A549 treated with Mapracorat at 1 μM for 4 hours (cell line): ENCODE data around the gene PRKAR1B. TPM values are rescaled to one million over a fixed set of nuclear protein-coding genes. Genes with fewer than 3 reads are reported as not detected.

Source experiments
- total RNA-seq: library from RNA; stranded (reverse); fragments of 200-300 nt; extraction: Qiagen RNA extraction; gene quantifications from 5 replicates; pipeline ENCODE4 v1.2.3, GENCODE V29; 2022

Gene PRKAR1B
- total RNA-seq = 23.8 to 32.0 TPM (median 30.4 TPM) in 5 replicates

GRCh38 chr7:727104-727805 lies at the start of gene PRKAR1B:
PRKAR1B (minus strand) TSS chr7:727281; CDS start chr7:711505, 15,776 bp downstream.

GRCh38 chr7:726084-726853 lies 812 bp downstream of the PRKAR1B start, which contains the start of gene DNAAF5:
DNAAF5 (plus strand) TSS chr7:726699; CDS start chr7:726721, 22 bp downstream.

GRCh38 chr7:519484-520390 lies 207.3 kb downstream of the PRKAR1B start, which contains the start of gene PDGFA:
PDGFA (minus strand) TSS chr7:519846; CDS start chr7:519001, 845 bp downstream.

Other genes starting within 250 kb of the PRKAR1B start
- 28.5 to 33.9 TPM (median 31.6 TPM) in 5 replicates for gene PDGFA, start 207.4 kb downstream of the PRKAR1B start, total RNA-seq
- gene DNAAF5, start 582 bp downstream of the PRKAR1B start, total RNA-seq = 35.8 to 49.3 TPM (median 46.4 TPM) in 5 replicates
- 65.4 to 94.1 TPM (median 90.5 TPM) in 5 replicates for gene SUN1, start 105.2 kb upstream of the PRKAR1B start, total RNA-seq
- 40.7 to 75.1 TPM (median 58.6 TPM) in 5 replicates for gene GET4, start 149.3 kb upstream of the PRKAR1B start, total RNA-seq
- 3.4 to 4.3 TPM (median 3.8 TPM) in 5 replicates for gene ADAP1, start 227.4 kb upstream of the PRKAR1B start, total RNA-seq
- 5.2 to 6.6 TPM (median 5.9 TPM) in 5 replicates for gene COX19, start 248.3 kb upstream of the PRKAR1B start, total RNA-seq